ENCODE results near the gene GALNT1.

Gene GALNT1

GRCh38 chr18:35662293-35663062 lies 80.9 kb downstream of the GALNT1 start:
- in situ Hi-C loops (cut with HindIII; ENCODE audit: low sequenced_read_pairs), result loop anchor here (10.0 kb wide), 1 partner anchor 562 kb away; no protein-coding TSS in a partner anchor

DNA sequence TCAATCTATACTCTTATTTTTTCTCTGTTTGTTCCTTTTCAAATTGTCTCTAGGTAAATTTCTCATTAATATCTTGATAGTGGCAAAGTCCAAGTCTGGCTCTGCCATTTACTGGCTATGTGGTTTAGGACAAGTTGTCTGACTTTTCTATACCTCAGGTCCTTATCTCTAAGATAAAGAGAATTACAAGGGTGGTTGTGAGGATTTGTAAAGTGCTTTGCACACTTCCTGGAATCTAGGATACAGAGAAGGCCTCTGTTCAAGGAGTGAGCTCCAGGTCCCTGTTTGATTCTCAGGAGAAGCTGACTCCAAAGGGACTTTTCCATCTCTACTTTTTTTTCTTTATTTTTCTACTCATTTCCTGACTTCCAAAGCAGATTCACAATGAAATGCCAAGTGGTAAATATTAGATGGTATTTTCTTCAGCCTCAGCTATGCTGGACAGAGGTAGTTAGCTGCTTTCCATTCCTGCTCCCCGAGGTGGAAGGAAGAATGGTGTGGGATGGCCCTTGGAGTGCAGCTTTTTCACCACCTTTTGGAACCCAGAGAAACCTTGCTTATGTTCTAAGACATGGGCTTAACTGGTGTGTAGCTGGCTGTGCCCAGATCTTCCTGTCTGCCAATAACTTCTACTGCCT lies 90.5 kb downstream of the GALNT1 start:
- in situ Hi-C loops (cut with HindIII; ENCODE audit: low sequenced_read_pairs), result no loop called here

- in situ Hi-C loops (cut with HindIII; ENCODE audit: low sequenced_read_pairs), result no loop called here
Measured at GRCh38 chr18:35672897-35673296, 91.4 kb downstream of the GALNT1 start.

GRCh38 chr18:35673682-35674081 lies 92.1 kb downstream of the GALNT1 start:
- in situ Hi-C loops (cut with HindIII; ENCODE audit: low sequenced_read_pairs), result no loop called here

DNA sequence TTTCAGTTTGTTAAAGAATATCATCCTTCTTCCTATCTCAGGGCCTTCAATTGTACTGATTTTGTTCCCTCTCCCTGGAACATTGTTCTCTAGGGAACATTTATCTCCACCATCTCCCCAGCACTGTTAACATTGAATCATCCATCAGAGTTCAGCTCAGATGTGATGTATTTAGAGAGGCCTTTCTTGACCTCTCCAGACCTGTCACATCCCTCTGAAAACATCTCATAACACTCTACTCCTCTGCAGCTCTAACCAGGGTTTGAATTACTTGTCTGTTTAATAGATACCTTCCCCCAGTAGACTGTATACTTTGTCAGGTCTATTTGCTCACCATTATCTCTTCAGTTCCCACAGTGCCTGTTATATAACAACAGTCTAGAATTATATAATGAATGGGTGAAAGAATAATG lies 98.6 kb downstream of the GALNT1 start:
- in situ Hi-C loops (cut with HindIII; ENCODE audit: low sequenced_read_pairs), result no loop called here

- in situ Hi-C loops (cut with HindIII; ENCODE audit: low sequenced_read_pairs), result no loop called here
Measured at GRCh38 chr18:35682281-35682867, 100.8 kb downstream of the GALNT1 start.

DNA sequence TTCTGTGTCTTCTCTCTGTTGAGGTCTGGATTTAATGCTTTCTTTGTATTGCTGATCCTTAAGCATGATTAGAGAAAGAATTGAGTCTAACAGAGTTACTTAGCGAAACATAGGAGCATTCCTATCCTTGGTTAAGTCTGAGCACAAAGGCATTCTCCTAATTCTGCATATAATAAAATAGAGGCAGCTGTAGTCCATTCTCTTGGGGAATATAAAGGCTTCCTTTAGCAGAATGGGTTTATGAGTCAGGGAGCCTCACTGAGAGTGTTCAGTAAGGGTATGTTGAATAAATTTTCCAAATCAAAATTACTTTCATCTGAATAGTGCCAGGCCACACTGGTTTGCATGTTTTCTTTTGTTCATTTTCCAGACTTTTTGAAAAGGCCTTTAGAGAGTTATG lies 101.5 kb downstream of the GALNT1 start:
- in situ Hi-C loops (cut with HindIII; ENCODE audit: low sequenced_read_pairs), result no loop called here

- in situ Hi-C loops (cut with HindIII; ENCODE audit: low sequenced_read_pairs), result no loop called here
Measured at GRCh38 chr18:35688757-35689156, 107.2 kb downstream of the GALNT1 start.

GRCh38 chr18:35689728-35690127 lies 108.2 kb downstream of the GALNT1 start:
- in situ Hi-C loops (cut with HindIII; ENCODE audit: low sequenced_read_pairs), result no loop called here

DNA sequence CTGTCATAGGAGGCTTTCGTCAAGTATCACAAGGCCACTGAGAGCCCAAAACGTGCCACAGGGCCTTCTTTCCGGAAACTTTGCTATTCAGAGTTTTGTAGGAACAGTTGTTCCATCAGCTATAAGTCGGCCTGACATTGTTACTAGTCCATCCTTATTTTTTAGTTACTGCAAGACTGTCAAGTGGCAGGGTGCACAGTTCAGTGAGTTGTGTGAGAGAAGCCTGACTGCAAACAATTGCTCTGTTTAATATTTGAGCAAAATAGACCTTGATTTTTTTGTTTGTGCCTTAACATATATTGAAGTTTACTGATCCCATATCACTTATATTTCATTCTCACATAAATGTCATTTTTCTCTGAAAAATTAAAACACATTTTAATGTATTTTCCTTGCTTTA lies 110.1 kb downstream of the GALNT1 start:
- in situ Hi-C loops (cut with HindIII; ENCODE audit: low sequenced_read_pairs), result no loop called here

DNA sequence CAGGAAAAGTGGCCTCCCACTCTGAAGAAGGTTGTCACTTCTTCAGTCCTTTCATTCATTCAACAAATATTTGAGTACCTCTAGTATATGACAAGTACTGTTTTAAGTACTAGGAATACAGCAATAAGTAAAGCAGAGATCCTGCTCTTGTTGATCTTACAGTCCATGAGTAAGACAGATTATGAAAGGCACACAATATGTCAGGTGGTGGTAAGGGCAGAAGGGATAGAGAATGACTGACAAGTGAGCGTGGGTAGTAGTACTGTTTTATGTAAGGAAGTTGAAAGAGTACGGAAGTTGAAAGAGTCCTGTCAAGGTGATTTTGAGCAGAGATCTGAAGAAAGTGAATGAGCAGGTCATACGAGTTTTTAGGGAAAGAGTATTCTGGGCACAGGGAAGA lies 111.3 kb downstream of the GALNT1 start:
- in situ Hi-C loops (cut with HindIII; ENCODE audit: low sequenced_read_pairs), result no loop called here

DNA sequence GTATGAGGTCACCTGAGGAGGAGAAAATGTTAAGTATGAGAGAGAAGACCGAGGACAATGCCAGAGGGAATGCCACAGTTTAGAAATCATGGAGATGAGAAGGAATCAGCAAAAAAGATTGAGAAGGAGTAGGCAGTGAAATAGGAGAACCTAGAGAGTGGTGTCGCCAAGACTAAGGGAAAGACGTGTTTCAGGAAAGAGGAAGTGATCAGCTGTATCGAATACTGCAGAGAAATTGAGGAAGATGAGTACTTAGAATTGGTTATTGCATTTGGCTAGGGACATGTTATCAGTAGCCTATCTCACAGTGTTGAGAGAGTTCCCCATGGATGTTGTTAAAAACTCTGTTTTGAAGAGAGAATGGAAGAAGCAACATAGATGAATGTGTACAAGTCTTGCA lies 112.3 kb downstream of the GALNT1 start:
- in situ Hi-C loops (cut with HindIII; ENCODE audit: low sequenced_read_pairs), result no loop called here

DNA sequence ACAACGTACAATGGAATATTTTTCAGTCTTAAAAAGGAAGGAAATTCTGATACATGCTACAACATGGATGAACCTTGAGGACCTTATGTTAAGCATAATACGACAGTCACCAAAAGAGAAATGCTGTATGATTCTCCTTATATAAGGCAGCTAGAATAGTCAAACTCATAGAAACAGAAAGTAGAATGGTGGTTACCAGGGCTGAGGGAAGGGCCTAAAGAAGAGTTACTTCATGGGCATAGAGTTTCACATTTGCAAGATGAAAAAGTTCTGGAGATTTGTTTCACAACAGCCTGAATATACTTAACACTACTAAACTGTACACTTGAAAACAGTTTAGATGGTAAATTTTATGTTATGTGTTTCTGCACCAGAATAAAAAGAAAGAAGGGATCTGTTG lies 113.3 kb downstream of the GALNT1 start:
- in situ Hi-C loops (cut with HindIII; ENCODE audit: low sequenced_read_pairs), result no loop called here

DNA sequence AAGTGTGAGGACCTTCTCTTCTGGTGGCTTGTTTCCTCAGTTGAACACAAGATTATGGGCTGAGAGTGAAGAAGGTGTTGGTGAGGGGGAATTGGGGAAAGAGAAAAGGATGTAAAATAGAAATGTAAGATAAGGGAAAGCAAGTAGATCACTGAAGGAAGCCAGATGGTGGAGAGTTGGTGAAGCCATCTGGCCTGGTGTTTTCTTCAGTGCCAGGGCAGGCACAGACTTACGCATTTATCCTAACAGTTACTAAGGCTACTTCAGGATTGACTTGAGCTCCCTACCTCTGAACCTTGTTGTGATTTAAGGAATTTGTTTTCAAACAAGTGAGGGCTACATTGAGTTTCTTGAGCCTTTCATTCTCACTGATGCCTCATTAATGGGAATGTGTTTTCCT lies 113.8 kb downstream of the GALNT1 start:
- in situ Hi-C loops (cut with HindIII; ENCODE audit: low sequenced_read_pairs), result no loop called here

GRCh38 chr18:35695803-35696202 lies 114.3 kb downstream of the GALNT1 start:
- in situ Hi-C loops (cut with HindIII; ENCODE audit: low sequenced_read_pairs), result no loop called here

DNA sequence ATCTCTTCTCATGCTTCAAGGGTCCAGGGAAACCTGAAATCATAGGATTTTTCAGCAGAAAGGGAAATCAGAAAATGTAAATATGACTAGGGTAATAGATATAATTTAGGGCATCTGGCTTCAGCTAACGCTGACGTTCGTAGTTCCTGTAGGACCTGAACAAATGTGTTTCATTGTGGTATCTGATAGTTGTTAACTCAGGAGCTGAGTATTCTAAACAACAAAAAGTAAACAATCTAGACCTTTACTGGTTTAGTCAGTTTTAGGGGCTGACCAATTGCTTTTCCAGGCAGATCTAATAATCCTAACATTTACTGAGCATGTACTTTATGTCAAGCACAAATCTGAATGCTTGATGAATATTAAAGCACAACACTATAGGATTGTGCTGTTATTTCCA lies 114.8 kb downstream of the GALNT1 start:
- in situ Hi-C loops (cut with HindIII; ENCODE audit: low sequenced_read_pairs), result no loop called here

GRCh38 chr18:35697869-35698268 lies 116.3 kb downstream of the GALNT1 start:
- in situ Hi-C loops (cut with HindIII; ENCODE audit: low sequenced_read_pairs), result no loop called here

DNA sequence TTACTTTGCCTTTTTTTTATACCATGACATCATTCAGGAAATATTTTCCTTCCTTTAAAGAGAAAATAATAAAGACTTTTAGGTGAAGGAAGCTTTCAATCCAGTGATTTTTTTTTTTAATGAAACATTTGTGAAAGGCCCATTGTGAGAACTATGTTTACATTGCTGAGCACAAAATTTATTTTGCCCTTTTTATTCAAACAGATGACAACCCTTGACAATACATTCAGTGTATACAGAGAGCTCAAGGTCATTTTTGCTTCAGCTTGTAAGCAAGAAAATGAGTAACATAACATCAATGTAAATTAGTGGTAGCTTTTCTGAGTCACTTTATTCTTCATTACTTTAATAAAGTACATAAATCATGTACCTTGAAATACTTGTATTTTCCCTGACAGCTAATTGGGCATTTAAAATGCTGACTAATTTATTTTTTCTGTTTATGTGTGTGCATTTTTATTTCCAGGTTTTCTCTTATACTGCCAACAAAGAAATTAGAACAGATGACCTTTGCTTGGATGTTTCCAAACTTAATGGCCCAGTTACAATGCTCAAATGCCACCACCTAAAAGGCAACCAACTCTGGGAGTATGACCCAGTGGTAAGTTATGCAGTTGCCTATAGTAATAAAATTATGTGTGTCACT lies 121.6 kb downstream of the GALNT1 start:
- in situ Hi-C loops (cut with HindIII; ENCODE audit: low sequenced_read_pairs), result no loop called here

GRCh38 chr18:35705988-35706387 lies 124.4 kb downstream of the GALNT1 start:
- in situ Hi-C loops (cut with HindIII; ENCODE audit: low sequenced_read_pairs), result no loop called here

GRCh38 chr18:35707247-35707646 lies 125.7 kb downstream of the GALNT1 start:
- in situ Hi-C loops (cut with HindIII; ENCODE audit: low sequenced_read_pairs), result no loop called here

- in situ Hi-C loops (cut with HindIII; ENCODE audit: low sequenced_read_pairs), result no loop called here
Measured at GRCh38 chr18:35707674-35708073, 126.1 kb downstream of the GALNT1 start.

- in situ Hi-C loops (cut with HindIII; ENCODE audit: low sequenced_read_pairs), result no loop called here
Measured at GRCh38 chr18:35710581-35710980, 129.0 kb downstream of the GALNT1 start.

All from endothelial cell of hepatic sinusoid (primary cell).